ENCODE results near the gene PSMB11.

PSMB11 gene

DNA sequence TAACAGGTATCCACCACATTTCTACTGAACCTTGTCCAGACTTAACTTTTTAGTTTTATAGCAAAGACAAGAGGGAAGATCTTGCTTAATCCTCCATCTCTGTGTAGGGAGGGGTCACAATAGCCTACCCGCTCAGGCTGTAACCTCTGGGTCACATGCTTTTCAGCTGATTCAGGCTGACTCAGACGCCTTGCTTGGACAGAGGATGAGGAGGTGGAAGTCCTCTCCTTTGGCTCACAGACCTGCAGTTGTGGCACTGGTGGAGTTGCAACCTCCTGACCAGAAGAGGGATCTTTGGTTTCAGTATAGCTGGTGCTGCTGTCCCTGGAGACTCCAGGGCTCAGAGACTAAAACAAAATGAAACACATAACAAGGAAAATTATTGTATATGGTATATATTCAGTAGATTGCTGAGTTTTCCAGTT lies 36.7 kb downstream of the PSMB11 start:
- no peak for DNase-seq (ENCODE audit: low read depth in 2 of 3, low spot score in 1 of 3)

DNA sequence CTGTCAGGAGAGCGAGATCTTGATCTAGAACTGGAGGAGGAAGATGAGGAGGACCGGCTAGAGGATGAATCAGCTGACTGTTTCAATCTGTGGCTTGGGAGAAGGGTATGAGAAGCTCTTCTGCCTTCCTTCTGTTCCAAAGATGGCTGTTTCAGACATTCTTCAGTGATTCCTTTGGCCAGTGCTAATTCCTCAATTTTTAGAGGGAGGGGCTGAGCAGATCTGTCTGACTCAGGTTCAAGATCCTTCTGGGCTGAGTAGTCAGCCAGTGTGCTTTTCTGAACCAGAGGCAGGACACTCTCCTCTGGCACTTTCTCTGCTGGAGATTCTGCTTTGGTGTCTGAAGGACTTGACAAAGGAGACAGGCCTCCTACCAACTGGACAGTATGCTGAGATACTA lies 37.7 kb downstream of the PSMB11 start:
- no peak for DNase-seq (ENCODE audit: low read depth in 2 of 3, low spot score in 1 of 3)

GRCh38 chr14:23080474-23080873 lies 38.5 kb downstream of the PSMB11 start:
- no peak for DNase-seq (ENCODE audit: low read depth in 2 of 3, low spot score in 1 of 3)

GRCh38 chr14:23085458-23085857 lies 43.4 kb downstream of the PSMB11 start:
- no peak for DNase-seq (ENCODE audit: low read depth in 2 of 3, low spot score in 1 of 3)

DNA sequence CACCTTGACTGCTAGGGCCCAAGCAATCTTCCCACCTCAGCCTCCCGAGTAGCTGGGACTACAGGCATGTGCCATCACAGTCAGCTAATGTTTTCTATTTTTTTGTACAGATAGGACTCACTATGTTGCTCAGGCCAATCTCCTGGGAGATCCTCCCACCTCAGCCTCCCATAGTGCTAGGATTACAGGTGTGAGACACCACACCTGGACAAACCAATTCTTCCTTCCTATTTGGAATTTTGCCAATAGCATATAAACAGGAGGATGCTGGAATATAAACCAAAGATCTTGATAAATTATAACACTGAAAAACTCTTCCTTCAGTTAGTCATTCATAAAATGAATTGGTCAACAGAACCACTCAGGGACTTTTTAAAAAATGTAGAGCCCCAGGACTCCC lies 44.6 kb downstream of the PSMB11 start:
- no peak for DNase-seq (ENCODE audit: low read depth in 2 of 3, low spot score in 1 of 3)

DNA sequence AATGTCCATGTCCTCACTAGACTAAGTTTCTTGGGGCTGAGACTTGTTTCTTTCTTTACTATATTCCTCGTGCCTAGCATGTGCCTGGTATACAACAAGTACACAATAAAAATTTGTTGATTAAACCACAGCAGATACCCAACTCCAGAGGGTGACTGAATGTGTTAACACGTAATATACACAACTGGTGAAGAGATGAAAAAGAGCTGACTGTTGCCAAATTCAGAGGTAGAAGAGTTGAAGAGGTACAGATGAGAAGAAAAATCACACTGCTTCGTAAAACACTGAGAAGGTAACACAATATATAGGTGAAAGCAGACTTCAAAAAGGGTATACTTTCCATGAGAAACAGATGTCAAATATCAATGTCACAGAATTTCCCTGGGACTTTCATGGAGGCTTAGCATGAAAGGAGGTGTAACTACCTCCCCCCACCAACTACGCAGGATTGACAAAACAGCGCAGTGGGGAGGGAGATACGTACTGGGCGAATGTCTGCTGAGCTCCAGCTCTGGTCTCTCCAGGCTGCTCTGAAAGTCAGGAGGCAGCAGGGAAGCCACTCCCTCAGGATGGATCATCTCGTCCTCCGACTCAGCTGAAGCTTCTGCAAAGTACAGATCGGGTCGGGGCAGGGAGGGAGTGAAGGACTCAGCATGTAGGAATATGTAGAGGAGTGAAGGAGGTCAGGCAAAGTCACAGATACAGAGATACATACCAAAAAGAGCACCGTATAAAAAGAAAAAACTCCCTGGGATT lies 47.7 kb downstream of the PSMB11 start:
- no peak for DNase-seq (ENCODE audit: low read depth in 2 of 3, low spot score in 1 of 3)

- no peak for DNase-seq (ENCODE audit: low read depth in 2 of 3, low spot score in 1 of 3)
Observed at GRCh38 chr14:23090254-23090636, 48.2 kb downstream of the PSMB11 start.

DNA sequence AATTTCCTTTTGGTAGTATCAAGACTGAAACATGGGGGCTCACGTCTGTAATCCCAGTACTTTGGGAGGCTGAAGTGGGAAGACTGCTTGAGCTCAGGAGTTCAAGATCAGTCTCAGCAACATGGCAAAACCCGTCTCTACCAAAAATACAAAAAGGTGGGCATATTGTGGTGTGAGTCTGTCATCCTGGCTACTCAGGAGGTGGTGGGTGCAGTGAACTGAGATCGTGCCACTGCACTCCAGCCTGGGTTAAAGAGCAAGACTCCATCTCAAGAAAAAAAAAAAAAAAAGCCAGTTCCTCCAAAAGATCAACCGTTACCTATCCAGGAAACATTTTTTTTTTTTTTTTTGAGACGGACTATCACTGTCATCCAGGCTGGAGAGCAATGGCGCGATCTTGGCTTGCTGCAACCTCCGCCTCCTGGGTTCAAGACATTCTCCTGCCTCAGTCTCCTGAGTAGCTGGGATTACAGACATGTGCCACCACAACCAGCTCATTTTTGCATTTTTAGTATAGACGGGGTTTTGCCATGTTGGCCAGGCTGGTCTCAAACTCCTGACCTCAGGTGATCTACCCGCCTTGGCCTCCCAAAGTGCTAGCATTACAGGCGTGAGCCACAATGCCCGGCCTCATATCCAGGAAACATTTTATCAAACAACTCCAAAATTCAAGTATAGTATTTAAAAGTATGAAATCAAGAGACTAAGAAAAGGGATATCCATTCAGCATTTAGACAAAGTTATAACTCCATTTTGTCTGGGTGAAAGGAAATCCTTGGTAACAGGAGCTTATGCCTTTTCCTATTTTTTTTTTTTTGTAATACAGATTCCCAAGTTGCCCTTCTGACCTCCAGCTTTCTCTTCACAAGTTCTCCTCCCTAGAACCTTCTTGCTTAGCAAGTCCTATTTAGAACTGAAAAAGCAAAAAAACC lies 49.5 kb downstream of the PSMB11 start:
- DNase-seq (ENCODE audit: low read depth in 2 of 3, low spot score in 1 of 3) = no peak

- DNase-seq (ENCODE audit: low read depth in 2 of 3, low spot score in 1 of 3) = no peak
Observed at GRCh38 chr14:23093104-23093503, 51.1 kb downstream of the PSMB11 start.

DNA sequence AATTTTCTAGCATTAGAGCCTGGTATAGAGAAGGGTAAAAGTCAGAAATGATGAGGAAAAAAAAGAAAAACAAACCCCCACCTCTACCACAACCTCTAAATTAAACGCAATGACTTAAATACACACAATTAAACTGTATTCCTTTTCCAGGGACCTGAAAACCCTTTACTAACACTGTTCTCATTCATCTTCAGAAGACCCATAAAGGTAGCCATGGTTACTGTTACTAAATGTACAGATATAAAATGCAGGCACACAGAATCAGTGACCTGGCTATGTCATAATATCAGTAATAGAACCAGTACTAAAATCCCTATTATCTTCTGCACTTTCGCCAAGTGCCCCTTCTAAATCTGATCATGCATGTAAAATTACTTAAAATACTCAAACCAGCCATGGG lies 51.5 kb downstream of the PSMB11 start:
- no peak for DNase-seq (ENCODE audit: low read depth in 2 of 3, low spot score in 1 of 3)
